PFSK-1 (cell line): Measurements from ENCODE around the gene DERA.

Source experiments
- FOXP2 ChIP-seq: optimal IDR thresholded peaks from 2 replicates; pipeline ENCODE3; 2011; ENCODE audit warnings: borderline replicate concordance, control low read depth, inconsistent platforms; ENCODE audit not compliant: insufficient read depth; ENCODE audit errors: extremely low read length, extremely low read depth
- POLR2AphosphoS5 ChIP-seq: IDR thresholded peaks from 2 replicates; pipeline ENCODE4 v1.6.1; 2012; ENCODE audit warnings: low read depth, mild to moderate bottlenecking, control low read depth, low read length, moderate library complexity
- REST ChIP-seq, 2 experiments: IDR thresholded peaks; 2 replicates each; pipeline versions ENCODE4 v1.6.1 to v1.8.0; 2011 to 2012; ENCODE audit warnings: low read depth in 2 of 2, low read length in 2 of 2, control low read depth in 1 of 2, inconsistent platforms in 1 of 2, mild to moderate bottlenecking in 1 of 2, moderate library complexity in 1 of 2; ENCODE audit not compliant: insufficient read depth in 1 of 2
- SIN3A ChIP-seq: IDR thresholded peaks from 2 replicates; pipeline ENCODE4 v1.6.1; 2012; ENCODE audit warnings: mild to moderate bottlenecking, low read length, moderate library complexity, borderline replicate concordance; ENCODE audit not compliant: insufficient read depth
- TAF1 ChIP-seq: IDR thresholded peaks from 2 replicates; pipeline ENCODE4 v1.6.1; 2012; ENCODE audit warnings: low read length, control low read depth, borderline replicate concordance; ENCODE audit not compliant: insufficient read depth

DNA sequence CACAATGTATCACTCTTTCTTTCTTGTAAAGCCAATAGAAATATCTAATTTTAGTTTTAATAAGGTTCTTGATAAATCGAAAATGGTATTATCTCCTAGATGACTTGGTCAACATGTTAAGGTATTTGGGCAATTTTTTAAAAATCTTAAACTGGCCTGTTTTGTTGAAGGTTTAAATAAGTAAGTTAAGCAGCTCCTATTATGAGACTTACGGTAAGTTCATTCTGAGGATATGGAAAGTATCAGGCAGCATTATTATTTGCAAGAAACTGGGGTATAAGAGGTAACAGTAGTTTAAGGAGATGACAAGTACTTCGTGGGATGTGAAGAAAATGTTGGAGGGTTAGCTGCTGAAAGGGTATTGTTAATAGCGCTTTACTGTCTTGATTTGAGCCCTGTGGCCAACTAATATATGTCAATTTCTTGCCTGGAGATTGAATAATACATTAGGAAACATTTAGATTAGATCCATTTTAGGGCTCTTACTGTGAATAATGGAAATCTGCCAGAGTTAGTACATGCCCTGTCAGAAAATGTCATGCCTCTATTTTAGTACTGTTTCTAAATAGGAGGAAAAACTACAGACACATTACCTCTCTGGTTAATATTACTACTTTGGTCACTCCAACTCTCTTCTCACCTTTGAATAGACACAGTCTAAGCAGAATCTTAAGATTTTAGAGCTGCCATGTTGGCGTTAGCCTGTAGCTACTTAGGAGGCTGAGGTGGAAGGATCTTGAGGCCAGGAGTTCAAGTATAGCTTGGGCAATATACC, 23.9 kb upstream of the DERA start:
- TF ChIP-seq TAF1 (no peak), REST (IDR thresholded peaks at IDR 0.05; ENCODE audit: insufficient read depth in 1 of 2, low read depth in 2 of 2, low read length in 2 of 2) (no peak), SIN3A (no peak), POLR2AphosphoS5 (no peak), FOXP2 (no peak)
